ENCODE data around the gene HAT1. TPM values are rescaled to one million over a fixed set of nuclear protein-coding genes. Genes with fewer than 3 reads are reported as not detected.

Gene HAT1
- 10 to 100 TPM; 56.5 to 75.0 (median 63.1) TPM for polyA plus RNA-seq (ENCODE audit: insufficient read length in 3 of 3)
- long read RNA-seq, donor 1, transcript HAT1-201 (11 exons, 1,626 nt) = major isoform, 13 of 20 reads
- long read RNA-seq, donor 1, partial matches to known transcripts = 7 of 20 reads
- long read RNA-seq, donor 1, other reads (novel, unspliced or antisense) = 0 of 20 reads
- long read RNA-seq, donor 2, transcript HAT1-201 (11 exons, 1,626 nt) = major isoform, 13 of 15 reads
- long read RNA-seq, donor 2, partial matches to known transcripts = 0 of 15 reads
- long read RNA-seq, donor 2, other reads (novel, unspliced or antisense) = 0 of 15 reads
- long read RNA-seq, donor 3, transcript HAT1-201 (11 exons, 1,626 nt) = major isoform, 22 of 39 reads
- long read RNA-seq, donor 3, partial matches to known transcripts = 15 of 39 reads
- long read RNA-seq, donor 3, other reads (novel, unspliced or antisense) = 0 of 39 reads
- long read RNA-seq, donor 4, transcript HAT1-201 (11 exons, 1,626 nt) = major isoform, 8 of 17 reads
- long read RNA-seq, donor 4, partial matches to known transcripts = 6 of 17 reads
- long read RNA-seq, donor 4, other reads (novel, unspliced or antisense) = 0 of 17 reads
- long read RNA-seq, donor 5 = 0 reads
- long read RNA-seq, donor 6, transcript HAT1-201 (11 exons, 1,626 nt) = major isoform, 17 of 41 reads
- long read RNA-seq, donor 6, partial matches to known transcripts = 23 of 41 reads
- long read RNA-seq, donor 6, other reads (novel, unspliced or antisense) = 0 of 41 reads
- long read RNA-seq, donor 7, transcript HAT1-201 (11 exons, 1,626 nt) = major isoform, 23 of 39 reads
- long read RNA-seq, donor 7, partial matches to known transcripts = 12 of 39 reads
- long read RNA-seq, donor 7, other reads (novel, unspliced or antisense) = 0 of 39 reads
- long read RNA-seq, donor 8, transcript HAT1-201 (11 exons, 1,626 nt) = major isoform, 37 of 78 reads
- long read RNA-seq, donor 8, partial matches to known transcripts = 41 of 78 reads
- long read RNA-seq, donor 8, other reads (novel, unspliced or antisense) = 0 of 78 reads
- long read RNA-seq, donor 9, transcript HAT1-201 (11 exons, 1,626 nt) = major isoform, 11 of 23 reads
- long read RNA-seq, donor 9, partial matches to known transcripts = 11 of 23 reads
- long read RNA-seq, donor 9, other reads (novel, unspliced or antisense) = 0 of 23 reads
- long read RNA-seq, donor 10, transcript HAT1-201 (11 exons, 1,626 nt) = major isoform, 35 of 53 reads
- long read RNA-seq, donor 10, partial matches to known transcripts = 17 of 53 reads
- long read RNA-seq, donor 10, other reads (novel, unspliced or antisense) = 0 of 53 reads
- long read RNA-seq, donor 11, transcript HAT1-201 (11 exons, 1,626 nt) = major isoform, 15 of 20 reads
- long read RNA-seq, donor 11, partial matches to known transcripts = 5 of 20 reads
- long read RNA-seq, donor 11, other reads (novel, unspliced or antisense) = 0 of 20 reads
- long read RNA-seq, donor 12, partial matches to known transcripts = 5 of 8 reads
- long read RNA-seq, donor 12, other reads (novel, unspliced or antisense) = 0 of 8 reads
- long read RNA-seq, donor 13, transcript HAT1-201 (11 exons, 1,626 nt) = major isoform, 35 of 53 reads
- long read RNA-seq, donor 13, partial matches to known transcripts = 17 of 53 reads
- long read RNA-seq, donor 13, other reads (novel, unspliced or antisense) = 0 of 53 reads
- long read RNA-seq, donor 14, transcript HAT1-201 (11 exons, 1,626 nt) = major isoform, 21 of 22 reads
- long read RNA-seq, donor 14, partial matches to known transcripts = 0 of 22 reads
- long read RNA-seq, donor 14, other reads (novel, unspliced or antisense) = 0 of 22 reads
- long read RNA-seq, donor 15, partial matches to known transcripts = 0 of 4 reads
- long read RNA-seq, donor 15, other reads (novel, unspliced or antisense) = 0 of 4 reads
- long read RNA-seq, donor 16, transcript HAT1-203 (10 exons, 1,567 nt) = minor isoform, 5 of 105 reads
- long read RNA-seq, donor 16, transcript HAT1-201 (11 exons, 1,626 nt) = major isoform, 50 of 105 reads
- long read RNA-seq, donor 16, partial matches to known transcripts = 50 of 105 reads
- long read RNA-seq, donor 16, other reads (novel, unspliced or antisense) = 0 of 105 reads

- peak; percentile 94 to 99 (median 97) for DNase-seq (ENCODE audit: extremely low read depth in 1 of 11, low read depth in 9 of 11, low spot score in 4 of 11)
These were observed at the start of gene HAT1 for GRCh38 chr2:171922230-171923022. Gene HAT1, plus strand, starts transcription at chr2:171922461. Its CDS starts 40 bp downstream, at chr2:171922501.

- DNase-seq (ENCODE audit: extremely low read depth in 1 of 11, low read depth in 9 of 11, low spot score in 4 of 11) = no peak
These were observed 47.7 kb upstream of the HAT1 start for GRCh38 chr2:171874517-171874916.

GRCh38 chr2:171874963-171875362 is 47.3 kb upstream of the HAT1 start:
- DNase-seq (ENCODE audit: extremely low read depth in 1 of 11, low read depth in 9 of 11, low spot score in 4 of 11) = no peak

- no peak for DNase-seq (ENCODE audit: extremely low read depth in 1 of 11, low read depth in 9 of 11, low spot score in 4 of 11)
These were observed 43.7 kb upstream of the HAT1 start for GRCh38 chr2:171878481-171878993.

GRCh38 chr2:171879865-171880264 is 42.4 kb upstream of the HAT1 start:
- DNase-seq (ENCODE audit: extremely low read depth in 1 of 11, low read depth in 9 of 11, low spot score in 4 of 11) = no peak

GRCh38 chr2:171880774-171881173 is 41.5 kb upstream of the HAT1 start:
- no peak for DNase-seq (ENCODE audit: extremely low read depth in 1 of 11, low read depth in 9 of 11, low spot score in 4 of 11)

- DNase-seq (ENCODE audit: extremely low read depth in 1 of 11, low read depth in 9 of 11, low spot score in 4 of 11) = no peak
These were observed 40.0 kb upstream of the HAT1 start for GRCh38 chr2:171882089-171882769.

- no peak for DNase-seq (ENCODE audit: extremely low read depth in 1 of 11, low read depth in 9 of 11, low spot score in 4 of 11)
These were observed 38.9 kb upstream of the HAT1 start for GRCh38 chr2:171883275-171883893.

GRCh38 chr2:171889333-171889732 is 32.9 kb upstream of the HAT1 start:
- DNase-seq (ENCODE audit: extremely low read depth in 1 of 11, low read depth in 9 of 11, low spot score in 4 of 11) = no peak

GRCh38 chr2:171889808-171890207 is 32.5 kb upstream of the HAT1 start:
- DNase-seq (ENCODE audit: extremely low read depth in 1 of 11, low read depth in 9 of 11, low spot score in 4 of 11) = no peak

GRCh38 chr2:171893196-171893823 is 29.0 kb upstream of the HAT1 start:
- no peak for DNase-seq (ENCODE audit: extremely low read depth in 1 of 11, low read depth in 9 of 11, low spot score in 4 of 11)

GRCh38 chr2:171893824-171894611 is 28.2 kb upstream of the HAT1 start, which contains the start of gene SLC25A12:
Gene SLC25A12, minus strand, starts transcription at chr2:171894244. Its CDS starts 30 bp downstream, at chr2:171894214.
- peak; percentile 59 to 85 (median 76) for DNase-seq (ENCODE audit: extremely low read depth in 1 of 11, low read depth in 9 of 11, low spot score in 4 of 11)

GRCh38 chr2:171894612-171894947 is 27.7 kb upstream of the HAT1 start:
- no peak for DNase-seq (ENCODE audit: extremely low read depth in 1 of 11, low read depth in 9 of 11, low spot score in 4 of 11)

- DNase-seq (ENCODE audit: extremely low read depth in 1 of 11, low read depth in 9 of 11, low spot score in 4 of 11) = no peak
These were observed 26.5 kb upstream of the HAT1 start for GRCh38 chr2:171895786-171896185.
